ENCODE results near the gene CFH.
"Not testable (repeated sequence)": the region's sequence is repeated elsewhere in the genome, so short reads cannot be mapped to it uniquely, and the experiment has no call there.

The CFH gene

GRCh38 chr1:196660852-196661251, 9.0 kb downstream of the CFH start:
- peak overlapping the region; percentile 17 for H3K4me3 ChIP-seq (ENCODE audit: low read depth, low read length)
- DNase-seq (ENCODE audit: low read depth), result no peak

DNA sequence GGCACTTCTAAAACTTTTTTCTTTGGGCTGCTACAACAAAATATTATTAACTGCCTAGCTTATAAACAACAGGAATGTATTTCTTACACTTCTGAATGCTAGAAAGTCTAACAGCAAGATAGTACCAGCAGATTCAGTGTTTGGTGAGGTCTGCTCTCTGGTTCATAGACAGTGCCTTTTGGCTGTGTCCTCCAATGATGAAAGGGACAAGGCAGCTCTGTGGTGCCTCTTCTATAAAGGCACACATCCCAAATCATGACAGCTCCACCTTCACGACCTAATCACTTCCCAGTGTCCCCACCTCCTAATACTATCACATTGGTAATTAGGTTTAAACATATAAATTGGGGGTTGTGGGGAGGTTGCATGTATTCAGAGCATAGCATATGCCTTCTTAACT, 9.5 kb downstream of the CFH start:
- no peak for DNase-seq (ENCODE audit: low read depth)
- no peak overlapping the region for H3K4me3 ChIP-seq (ENCODE audit: low read depth, low read length)

DNA sequence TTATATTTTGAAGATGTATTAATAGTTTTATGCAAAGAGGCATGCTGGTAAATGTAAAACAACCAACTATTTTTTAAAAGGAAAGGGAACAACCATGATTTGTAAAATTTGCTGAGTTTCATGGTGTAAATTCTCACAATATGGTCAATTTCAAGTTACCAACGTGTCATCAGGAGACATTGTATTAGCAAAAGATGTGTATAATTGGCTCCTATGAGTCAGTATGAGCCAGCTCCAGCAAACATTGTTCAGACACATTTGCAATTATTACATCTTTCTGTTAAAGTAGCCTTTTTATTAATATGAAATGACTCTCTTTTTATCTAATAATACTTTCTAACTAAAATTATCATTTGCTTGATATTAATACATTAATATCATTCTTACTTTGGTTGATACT, 15.3 kb downstream of the CFH start:
- no peak for DNase-seq (ENCODE audit: low read depth)

DNA sequence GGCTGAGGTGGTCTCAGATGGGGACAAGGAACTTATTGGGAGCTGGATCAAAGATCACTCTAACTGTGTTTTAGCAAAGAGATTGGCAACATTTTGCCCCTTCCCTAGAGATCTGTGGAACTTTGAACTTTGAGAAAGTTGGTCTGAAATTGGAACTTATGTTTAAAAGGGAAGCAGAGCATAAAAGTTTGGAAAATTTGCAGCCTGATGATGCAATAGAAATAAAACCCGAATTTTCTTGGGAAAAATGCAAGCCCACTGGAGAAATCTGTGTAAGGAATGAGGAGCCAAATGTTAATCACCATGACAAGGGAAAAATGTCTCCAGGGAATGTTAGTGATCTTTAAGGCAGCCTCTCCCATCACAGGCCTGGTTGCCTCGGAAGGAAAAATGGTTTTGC, 17.2 kb downstream of the CFH start:
- no peak overlapping the region for H3K4me3 ChIP-seq (ENCODE audit: low read depth, low read length)
- DNase-seq (ENCODE audit: low read depth), result no peak

More for the DNA sequence above, 15.3 kb downstream of the CFH start:
- H3K4me3 ChIP-seq (ENCODE audit: low read depth, low read length), result no peak overlapping the region

GRCh38 chr1:196669693-196670092, 17.9 kb downstream of the CFH start:
- no peak for DNase-seq (ENCODE audit: low read depth)

GRCh38 chr1:196674908-196675307, 23.1 kb downstream of the CFH start:
- DNase-seq (ENCODE audit: low read depth), result no peak
- H3K4me3 ChIP-seq (ENCODE audit: low read depth, low read length), result no peak overlapping the region

More at GRCh38 chr1:196669693-196670092, 17.9 kb downstream of the CFH start:
- no peak overlapping the region for H3K4me3 ChIP-seq (ENCODE audit: low read depth, low read length)

DNA sequence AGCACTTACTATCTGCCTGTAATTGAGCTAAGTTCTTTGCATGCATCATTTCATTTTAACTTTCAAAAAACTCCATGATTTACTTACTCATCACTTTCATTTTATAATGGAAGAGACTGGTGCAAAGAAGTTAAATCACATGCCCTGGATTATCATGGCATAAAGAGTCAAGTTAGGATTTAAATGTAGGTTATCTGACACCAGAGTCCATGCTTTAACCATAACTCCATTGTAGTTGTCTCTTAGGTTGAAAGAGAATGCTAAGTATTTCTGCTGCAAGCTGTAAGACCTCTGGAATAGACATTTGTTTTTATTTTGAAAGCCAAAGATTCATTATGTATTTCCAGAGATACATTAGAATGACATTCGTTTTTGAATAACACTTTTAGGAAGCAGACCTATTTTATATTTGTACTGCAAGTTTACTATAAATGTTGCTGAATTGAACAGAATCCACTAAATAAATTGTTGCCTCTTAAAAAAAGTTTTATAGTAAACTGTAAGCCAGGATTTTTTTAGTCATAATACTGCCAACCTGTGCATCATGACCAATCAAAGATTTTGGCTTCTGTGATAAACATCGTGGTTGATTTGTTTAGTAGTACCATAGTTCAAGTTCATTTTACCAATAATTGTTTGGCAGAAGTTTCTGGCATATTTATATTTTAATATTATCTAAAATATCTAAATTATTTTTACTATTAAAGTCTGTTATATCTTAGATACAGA, 26.1 kb downstream of the CFH start:
- no peak for DNase-seq (ENCODE audit: low read depth)
- H3K4me3 ChIP-seq (ENCODE audit: low read depth, low read length), result no peak overlapping the region

GRCh38 chr1:196678510-196678884, 26.7 kb downstream of the CFH start:
- peak; percentile 48 for DNase-seq (ENCODE audit: low read depth)
- H3K4me3 ChIP-seq (ENCODE audit: low read depth, low read length), result no peak overlapping the region

GRCh38 chr1:196680107-196680506, 28.3 kb downstream of the CFH start:
- no peak for DNase-seq (ENCODE audit: low read depth)
- no peak overlapping the region for H3K4me3 ChIP-seq (ENCODE audit: low read depth, low read length)

DNA sequence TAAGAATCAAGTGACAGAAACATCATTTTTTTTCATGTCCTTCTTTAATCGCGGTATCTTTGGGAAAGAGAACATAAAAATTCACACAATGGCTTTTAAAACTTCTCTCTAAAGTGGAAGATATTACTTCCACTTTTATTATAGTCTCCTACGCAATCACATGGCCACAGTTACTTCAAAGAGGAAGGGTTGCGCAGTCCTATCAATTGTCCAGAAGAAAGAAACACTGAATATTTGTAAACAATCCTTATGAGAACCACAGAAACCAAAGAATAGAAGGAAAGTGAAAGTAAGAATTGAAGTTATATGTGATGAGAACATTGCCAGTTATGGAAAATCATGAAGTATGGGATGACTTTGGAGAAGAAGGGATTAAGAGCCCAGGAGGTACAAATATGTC, 32.6 kb downstream of the CFH start:
- H3K4me3 ChIP-seq (ENCODE audit: low read depth, low read length), result no peak overlapping the region
- no peak for DNase-seq (ENCODE audit: low read depth)

DNA sequence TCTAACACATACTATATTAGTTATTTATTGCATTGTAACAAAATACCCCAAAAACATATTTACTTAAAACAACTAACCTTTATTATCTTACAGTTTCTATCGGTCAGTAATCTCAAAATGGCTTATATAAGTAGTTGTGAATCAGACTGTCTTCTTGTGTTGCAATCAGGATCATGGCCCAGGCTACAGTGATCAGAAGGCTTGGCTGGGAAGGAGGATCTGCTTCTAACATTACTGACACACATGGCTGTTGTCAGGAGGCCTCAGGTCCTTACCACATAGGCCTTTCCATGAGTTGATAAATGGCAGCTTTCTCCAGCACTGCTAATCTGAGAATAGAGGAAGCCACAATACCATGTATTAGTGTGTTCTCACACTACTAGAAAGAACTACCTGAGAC, 33.7 kb downstream of the CFH start:
- DNase-seq (ENCODE audit: low read depth), result no peak
- no peak overlapping the region for H3K4me3 ChIP-seq (ENCODE audit: low read depth, low read length)

GRCh38 chr1:196689001-196689400, 37.2 kb downstream of the CFH start:
- H3K4me3 ChIP-seq (ENCODE audit: low read depth, low read length), result no peak overlapping the region
- no peak for DNase-seq (ENCODE audit: low read depth)

- no peak overlapping the region for H3K4me3 ChIP-seq (ENCODE audit: low read depth, low read length)
These were observed 38.7 kb downstream of the CFH start for GRCh38 chr1:196690582-196690981.

GRCh38 chr1:196698993-196699392, 47.1 kb downstream of the CFH start:
- H3K4me3 ChIP-seq (ENCODE audit: low read depth, low read length), result no peak overlapping the region
- DNase-seq (ENCODE audit: low read depth), result no peak

More at GRCh38 chr1:196690582-196690981, 38.7 kb downstream of the CFH start:
- DNase-seq (ENCODE audit: low read depth), result no peak

DNA sequence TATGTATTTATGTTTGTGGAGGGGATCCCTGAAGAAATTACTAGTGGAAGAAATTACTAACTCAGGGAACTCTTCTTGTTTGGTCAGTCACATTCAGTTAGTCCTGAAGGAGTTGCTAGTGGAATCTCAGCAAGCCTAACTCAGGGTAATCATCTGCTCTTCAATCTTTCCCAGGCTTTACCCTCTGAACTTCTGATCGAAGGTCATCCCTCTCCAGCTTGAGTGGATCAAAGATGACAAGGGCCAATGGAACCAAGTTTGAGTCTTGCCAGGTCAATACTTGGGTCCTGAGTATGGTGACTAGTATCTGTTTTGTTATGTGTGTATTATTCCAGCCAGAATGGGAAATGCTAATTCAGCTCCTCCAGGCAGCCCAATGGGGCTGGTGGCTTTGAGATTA, 49.3 kb downstream of the CFH start:
- H3K4me3 ChIP-seq (ENCODE audit: low read depth, low read length), result no peak overlapping the region
- DNase-seq (ENCODE audit: low read depth), result no peak

- H3K4me3 ChIP-seq (ENCODE audit: low read depth, low read length); DNase-seq (ENCODE audit: low read depth): not testable (repeated sequence)
These were observed 58.0 kb downstream of the CFH start for GRCh38 chr1:196709892-196710291.

DNA sequence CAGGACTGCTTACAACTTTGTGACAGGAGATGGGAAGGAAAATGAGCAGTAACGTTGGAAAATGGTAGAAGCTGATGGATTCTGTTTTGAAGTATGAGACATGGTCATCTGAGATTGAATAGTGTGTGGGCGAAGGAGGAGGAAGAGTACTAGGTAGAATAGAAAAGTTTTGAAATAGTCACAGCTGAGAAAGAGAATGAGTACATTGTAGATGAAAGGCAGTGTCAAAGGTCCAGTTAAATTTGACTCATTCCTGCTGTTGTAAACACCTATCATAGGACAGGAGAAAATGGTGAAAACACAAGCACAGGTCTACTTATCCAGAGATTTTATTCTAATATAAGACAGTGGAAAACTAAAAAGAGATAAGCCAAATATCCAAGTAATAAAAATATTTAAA, 66.0 kb downstream of the CFH start:
- DNase-seq (ENCODE audit: low read depth), result no peak
- no peak overlapping the region for H3K4me3 ChIP-seq (ENCODE audit: low read depth, low read length)

GRCh38 chr1:196723325-196724185, 71.7 kb downstream of the CFH start:
- H3K4me3 ChIP-seq (ENCODE audit: low read depth, low read length), result no peak overlapping the region
- peak; percentile 8 for DNase-seq (ENCODE audit: low read depth)

GRCh38 chr1:196732526-196732925, 80.7 kb downstream of the CFH start:
- no peak for DNase-seq (ENCODE audit: low read depth)
- no peak overlapping the region for H3K4me3 ChIP-seq (ENCODE audit: low read depth, low read length)

DNA sequence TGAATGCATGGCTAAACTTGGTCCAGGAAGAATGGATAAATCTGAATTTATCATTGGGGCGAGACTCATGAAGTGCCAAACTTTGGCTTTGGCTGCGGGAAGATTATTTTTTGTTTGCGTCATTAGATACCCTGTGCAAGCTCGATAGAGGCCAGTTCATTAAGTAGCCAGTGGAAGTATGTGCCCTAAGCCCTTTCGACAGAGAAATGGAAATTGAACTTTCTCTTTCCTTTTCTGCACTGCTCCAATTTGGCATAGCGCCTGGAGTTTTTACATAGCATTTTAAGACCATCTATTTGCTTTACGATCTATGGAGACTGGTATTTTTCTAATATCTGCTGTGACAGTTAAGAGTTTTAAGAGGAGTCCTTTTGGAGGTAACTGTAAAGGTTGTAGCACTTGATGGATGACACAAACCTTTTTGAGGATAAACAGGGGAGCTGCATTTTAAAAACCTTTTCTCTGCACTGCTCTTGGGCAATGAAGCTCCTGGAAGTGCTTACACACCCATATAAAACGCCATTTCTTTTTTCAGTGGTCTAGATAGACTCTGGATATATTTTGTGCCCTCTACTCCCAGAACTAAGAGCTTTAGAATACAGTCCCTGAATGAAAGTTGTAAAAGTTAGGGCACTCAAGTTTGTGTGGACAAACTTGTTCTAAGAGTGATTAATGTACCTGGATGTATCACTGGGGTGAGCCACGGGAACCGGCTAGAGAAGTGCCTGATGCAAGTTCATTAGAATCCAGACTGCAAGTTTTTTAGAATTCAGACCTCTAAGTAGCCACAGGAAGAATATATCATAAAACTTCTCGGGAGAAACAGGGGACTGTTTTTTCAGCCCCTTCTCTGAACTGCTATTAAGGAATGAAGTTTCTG, 81.5 kb downstream of the CFH start:
- H3K4me3 ChIP-seq (ENCODE audit: low read depth, low read length), result no peak overlapping the region
- DNase-seq (ENCODE audit: low read depth), result no peak
